Ectodermal cell (in vitro differentiated cells): ENCODE results near the gene NAXD.

Experiments
- H3K27ac ChIP-seq: 2 replicates; pipeline ENCODE4 v1.7.0; 2013; ENCODE audit warnings: mild to moderate bottlenecking, low read depth, low read length; ENCODE audit not compliant: insufficient read depth, poor library complexity, severe bottlenecking
- H3K27me3 ChIP-seq: 2 replicates; pipeline ENCODE4 v1.7.0; 2013; ENCODE audit warnings: mild to moderate bottlenecking, low read length; ENCODE audit not compliant: insufficient read depth, control insufficient read depth, poor library complexity, severe bottlenecking
- H3K36me3 ChIP-seq: one replicate; pipeline ENCODE4 v1.7.0; 2013; ENCODE audit warnings: low read length; ENCODE audit not compliant: control insufficient read depth, insufficient read depth
- H3K4me1 ChIP-seq: one replicate; pipeline ENCODE4 v1.7.0; 2013; ENCODE audit warnings: low read length; ENCODE audit not compliant: control insufficient read depth, insufficient read depth
- H3K4me3 ChIP-seq: 2 replicates; pipeline ENCODE4 v1.7.0; 2013; ENCODE audit warnings: low read depth, low read length, control low read depth; ENCODE audit not compliant: insufficient read depth
- H3K9me3 ChIP-seq: 2 replicates; pipeline ENCODE4 v1.7.0; 2013; ENCODE audit warnings: mild to moderate bottlenecking, low read length, moderate library complexity; ENCODE audit not compliant: control insufficient read depth
- WGBS, 2 experiments: methylation state at CpG; one replicate each; pipeline ENCODE4 v1.1.7; 2013; ENCODE audit warnings: missing lambda C conversion rate in 2 of 2; 5-methylcytosine and 5-hydroxymethylcytosine counted together

NAXD gene

GRCh38 chr13:110689041-110689440, 73.7 kb downstream of the NAXD start:
- H3K27ac ChIP-seq, result no peak overlapping the region
- H3K9me3 ChIP-seq, result no peaks in the 10 kb centered on the region
- 95% methylated on average over 9 of the region's 9 CpGs for WGBS, 2 experiments
- no peaks in the 10 kb centered on the region for H3K27me3 ChIP-seq
- no peaks in the 10 kb centered on the region for H3K4me1 ChIP-seq
- peaks cover 1% of the 10 kb centered on the region for H3K36me3 ChIP-seq
- no peak overlapping the region for H3K4me3 ChIP-seq
